Neural progenitor cell (in vitro differentiated cells): ENCODE results near the gene SLC6A5. TPM values are rescaled to one million over a fixed set of nuclear protein-coding genes. Genes with fewer than 3 reads are reported as not detected.

Experiments
- DNase-seq: peaks from one replicate; pipeline ENCODE4 v3.0.0-alpha.2; 2016; ENCODE audit warnings: low spot score
- H2AFZ ChIP-seq: fragments of 200-600 bp; sonication (generic); replicated peaks from 2 replicates; pipeline ENCODE4 v1.6.1; 2016; ENCODE audit warnings: antibody characterized with exemption
- H3F3A ChIP-seq: fragments of 200-600 bp; sonication (generic); 2 replicates; pipeline ENCODE4 v1.6.1; 2016; ENCODE audit warnings: antibody characterized with exemption, low read depth
- H3K27ac ChIP-seq: fragments of 200-600 bp; sonication (generic); 2 replicates; pipeline ENCODE4 v1.5.1; 2016; ENCODE audit warnings: mild to moderate bottlenecking
- H3K27me3 ChIP-seq: fragments of 200-600 bp; sonication (generic); 2 replicates; pipeline ENCODE4 v1.6.1; 2016; ENCODE audit warnings: mild to moderate bottlenecking, moderate library complexity
- H3K36me3 ChIP-seq: fragments of 200-600 bp; sonication (generic); 2 replicates; pipeline ENCODE4 v1.5.1; 2016
- H3K4me1 ChIP-seq: fragments of 200-600 bp; sonication (generic); 2 replicates; pipeline ENCODE4 v1.6.1; 2016; ENCODE audit warnings: mixed run types
- H3K4me2 ChIP-seq: fragments of 200-600 bp; sonication (generic); 2 replicates; pipeline ENCODE4 v1.6.1; 2016
- H3K4me3 ChIP-seq: fragments of 200-600 bp; sonication (generic); 2 replicates; pipeline ENCODE4 v1.5.1; 2016
- H3K79me2 ChIP-seq: fragments of 200-600 bp; sonication (generic); 2 replicates; pipeline ENCODE4 v1.6.1; 2016; ENCODE audit warnings: low read depth
- H3K9ac ChIP-seq: fragments of 200-600 bp; sonication (generic); 2 replicates; pipeline ENCODE4 v1.6.1; 2016
- H3K9me3 ChIP-seq: fragments of 200-600 bp; sonication (generic); 2 replicates; pipeline ENCODE4 v1.5.1; 2016; ENCODE audit warnings: low read depth
- H4K20me1 ChIP-seq: fragments of 200-600 bp; sonication (generic); 2 replicates; pipeline ENCODE4 v1.6.1; 2016; ENCODE audit warnings: low read depth
- H3K27ac Mint-ChIP-seq: 3 replicates; pipeline ENCODE4 v1.8.0; 2021; ENCODE audit warnings: mixed read lengths
- H3K27me3 Mint-ChIP-seq: 2 replicates; pipeline ENCODE4 v1.8.0; 2022; ENCODE audit warnings: low read depth, mild to moderate bottlenecking, inconsistent platforms, moderate library complexity, mixed read lengths; ENCODE audit not compliant: insufficient read depth
- H3K36me3 Mint-ChIP-seq: 3 replicates; pipeline ENCODE4 v1.8.0; 2021; ENCODE audit warnings: mixed read lengths
- H3K4me1 Mint-ChIP-seq: 3 replicates; pipeline ENCODE4 v1.8.0; 2021; ENCODE audit warnings: mixed read lengths
- H3K4me3 Mint-ChIP-seq: 3 replicates; pipeline ENCODE4 v1.8.0; 2021; ENCODE audit warnings: mild to moderate bottlenecking, moderate library complexity, mixed read lengths
- H3K9me3 Mint-ChIP-seq: 3 replicates; pipeline ENCODE4 v1.8.0; 2020; ENCODE audit warnings: mixed read lengths
- EZH2 ChIP-seq: fragments of 200-600 bp; sonication (generic); IDR thresholded peaks from 2 replicates; pipeline ENCODE4 v1.6.1; 2017; ENCODE audit warnings: antibody characterized with exemption, mild to moderate bottlenecking, moderate library complexity
- EZH2phosphoT487 ChIP-seq: fragments of 200-600 bp; sonication (generic); IDR thresholded peaks from 2 replicates; pipeline ENCODE4 v1.6.1; 2017; ENCODE audit warnings: antibody characterized with exemption
- total RNA-seq: library from RNA; depleted of rRNA; stranded (reverse); fragments of >200 nt; gene quantifications from 2 replicates; pipeline ENCODE4 v1.2.3, GENCODE V29; 2015; ENCODE audit warnings: low replicate concordance
- TF ChIP-seq, protein P1 (sequence below): fragments of 200-600 bp; sonication (generic); IDR thresholded peaks from 2 replicates; pipeline ENCODE4 v1.5.1; 2017; ENCODE audit warnings: antibody characterized with exemption, mild to moderate bottlenecking

SLC6A5 gene
- total RNA-seq, 1 donor from 2014 or later = not detected

GRCh38 chr11:20658135-20658534 is 58.7 kb downstream of the SLC6A5 start:
- Histone ChIP-seq H3K4me1 (no peaks in the 10 kb centered on the region), H3K79me2 (no peaks in the 10 kb centered on the region), H3F3A (no peaks in the 10 kb centered on the region), H3K27ac (no peak overlapping the region), H4K20me1 (no peaks in the 10 kb centered on the region), H2AFZ (no peak overlapping the region), H3K27me3 (peaks cover 5% of the 10 kb centered on the region), H3K4me2 (no peak overlapping the region), H3K9me3 (no peaks in the 10 kb centered on the region), H3K4me3 (no peak overlapping the region), H3K36me3 (no peaks in the 10 kb centered on the region), H3K9ac (no peak overlapping the region)
- Mint-ChIP-seq H3K4me1 (peaks cover 3% of the 10 kb centered on the region), H3K4me3 (no peak overlapping the region), H3K27ac (no peak overlapping the region), H3K9me3 (peaks cover 9% of the 10 kb centered on the region), H3K27me3 (no peaks in the 10 kb centered on the region), H3K36me3 (no peaks in the 10 kb centered on the region)
- TF ChIP-seq, protein P1, sequence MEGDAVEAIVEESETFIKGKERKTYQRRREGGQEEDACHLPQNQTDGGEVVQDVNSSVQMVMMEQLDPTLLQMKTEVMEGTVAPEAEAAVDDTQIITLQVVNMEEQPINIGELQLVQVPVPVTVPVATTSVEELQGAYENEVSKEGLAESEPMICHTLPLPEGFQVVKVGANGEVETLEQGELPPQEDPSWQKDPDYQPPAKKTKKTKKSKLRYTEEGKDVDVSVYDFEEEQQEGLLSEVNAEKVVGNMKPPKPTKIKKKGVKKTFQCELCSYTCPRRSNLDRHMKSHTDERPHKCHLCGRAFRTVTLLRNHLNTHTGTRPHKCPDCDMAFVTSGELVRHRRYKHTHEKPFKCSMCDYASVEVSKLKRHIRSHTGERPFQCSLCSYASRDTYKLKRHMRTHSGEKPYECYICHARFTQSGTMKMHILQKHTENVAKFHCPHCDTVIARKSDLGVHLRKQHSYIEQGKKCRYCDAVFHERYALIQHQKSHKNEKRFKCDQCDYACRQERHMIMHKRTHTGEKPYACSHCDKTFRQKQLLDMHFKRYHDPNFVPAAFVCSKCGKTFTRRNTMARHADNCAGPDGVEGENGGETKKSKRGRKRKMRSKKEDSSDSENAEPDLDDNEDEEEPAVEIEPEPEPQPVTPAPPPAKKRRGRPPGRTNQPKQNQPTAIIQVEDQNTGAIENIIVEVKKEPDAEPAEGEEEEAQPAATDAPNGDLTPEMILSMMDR = no peak
- TF ChIP-seq EZH2 (no peak), EZH2phosphoT487 (no peak)
- DNase-seq = no peak

- H3K27me3 ChIP-seq = peaks cover 34% of the 10 kb centered on the region
- no peak overlapping the region for H3K9ac ChIP-seq
- H3F3A ChIP-seq = no peaks in the 10 kb centered on the region
- H3K27ac Mint-ChIP-seq = no peak overlapping the region
- no peaks in the 10 kb centered on the region for H3K36me3 ChIP-seq
- H3K4me3 Mint-ChIP-seq = no peak overlapping the region
- peaks cover 3% of the 10 kb centered on the region for H3K4me1 Mint-ChIP-seq
- TF ChIP-seq, protein P1 = no peak
- TF ChIP-seq EZH2phosphoT487 = no peak
- no peak for TF ChIP-seq EZH2
- H3K4me3 ChIP-seq = no peak overlapping the region
- no peaks in the 10 kb centered on the region for H3K79me2 ChIP-seq
- no peak overlapping the region for H2AFZ ChIP-seq
- peaks cover 16% of the 10 kb centered on the region for H3K9me3 Mint-ChIP-seq
- H3K27ac ChIP-seq = no peak overlapping the region
- DNase-seq = no peak
- H3K4me1 ChIP-seq = no peaks in the 10 kb centered on the region
- H3K36me3 Mint-ChIP-seq = no peaks in the 10 kb centered on the region
- H3K4me2 ChIP-seq = no peak overlapping the region
- H3K27me3 Mint-ChIP-seq = peaks cover 5% of the 10 kb centered on the region
- no peaks in the 10 kb centered on the region for H3K9me3 ChIP-seq
- H4K20me1 ChIP-seq = no peaks in the 10 kb centered on the region
These were observed 62.0 kb downstream of the SLC6A5 start for GRCh38 chr11:20661445-20661844.

DNA sequence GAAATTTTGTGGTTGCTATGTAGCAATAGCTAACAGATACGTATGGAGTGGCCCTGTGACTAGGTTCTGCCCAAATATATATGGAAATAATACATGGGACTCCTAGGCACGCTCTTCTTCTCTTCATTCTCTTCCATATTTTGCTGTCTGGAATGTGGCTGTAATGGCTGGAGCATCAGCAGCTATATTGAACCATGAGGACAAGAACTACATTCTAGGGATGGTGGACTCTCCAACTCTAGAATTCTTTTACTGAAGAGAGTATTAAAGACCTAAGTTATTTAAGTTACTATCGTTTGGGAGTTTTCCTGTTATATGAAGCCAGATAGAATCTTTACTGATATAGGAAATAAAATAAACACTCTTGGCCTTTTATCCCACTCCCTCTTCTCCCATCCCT is 62.4 kb downstream of the SLC6A5 start:
- DNase-seq = no peak
- Histone ChIP-seq H3K27me3 (peaks cover 38% of the 10 kb centered on the region), H3K4me2 (no peak overlapping the region), H3K4me3 (no peak overlapping the region), H3K79me2 (no peaks in the 10 kb centered on the region), H2AFZ (no peak overlapping the region), H4K20me1 (no peaks in the 10 kb centered on the region), H3K9ac (no peak overlapping the region), H3K9me3 (no peaks in the 10 kb centered on the region), H3K36me3 (no peaks in the 10 kb centered on the region), H3K27ac (no peak overlapping the region), H3K4me1 (no peaks in the 10 kb centered on the region), H3F3A (no peaks in the 10 kb centered on the region)
- no peak overlapping the region for H3K4me3 Mint-ChIP-seq
- H3K4me1 Mint-ChIP-seq = peaks cover 3% of the 10 kb centered on the region
- peaks cover 5% of the 10 kb centered on the region for H3K27me3 Mint-ChIP-seq
- no peaks in the 10 kb centered on the region for H3K36me3 Mint-ChIP-seq
- TF ChIP-seq EZH2 = no peak
- TF ChIP-seq EZH2phosphoT487 = no peak
- TF ChIP-seq, protein P1 = no peak
- no peak overlapping the region for H3K27ac Mint-ChIP-seq
- peaks cover 20% of the 10 kb centered on the region for H3K9me3 Mint-ChIP-seq
